Gastroesophageal sphincter (tissue), 3 donors: ENCODE data around the gene PDLIM4.

ENCODE experiments used
- EP300 ChIP-seq: sonication (generic); formaldehyde crosslinking; IDR thresholded peaks from one replicate; pipeline ENCODE4 v1.6.1; 2017; ENCODE audit warnings: antibody characterized with exemption, mild to moderate bottlenecking
- POLR2A ChIP-seq, 2 donors: fragments of 450-650 bp; IDR thresholded peaks; one replicate each; pipeline ENCODE4 v1.6.1; 2017; ENCODE audit warnings: antibody characterized with exemption in 2 of 2, mild to moderate bottlenecking in 2 of 2, moderate library complexity in 1 of 2
- POLR2AphosphoS5 ChIP-seq: sonication (generic); formaldehyde crosslinking; IDR thresholded peaks from one replicate; pipeline ENCODE4 v1.6.1; 2017; ENCODE audit warnings: antibody characterized with exemption
- TF ChIP-seq, protein P1 (sequence below), 4 experiments: fragments of 200-600 bp in 2 of 4; fragments of 450-650 bp in 2 of 4; sonication (generic) in 1 of 4; IDR thresholded peaks; one replicate each; pipeline ENCODE4 v1.5.1; 2017 to 2019; ENCODE audit warnings: antibody characterized with exemption in 4 of 4, mild to moderate bottlenecking in 2 of 4, moderate library complexity in 2 of 4

DNA sequence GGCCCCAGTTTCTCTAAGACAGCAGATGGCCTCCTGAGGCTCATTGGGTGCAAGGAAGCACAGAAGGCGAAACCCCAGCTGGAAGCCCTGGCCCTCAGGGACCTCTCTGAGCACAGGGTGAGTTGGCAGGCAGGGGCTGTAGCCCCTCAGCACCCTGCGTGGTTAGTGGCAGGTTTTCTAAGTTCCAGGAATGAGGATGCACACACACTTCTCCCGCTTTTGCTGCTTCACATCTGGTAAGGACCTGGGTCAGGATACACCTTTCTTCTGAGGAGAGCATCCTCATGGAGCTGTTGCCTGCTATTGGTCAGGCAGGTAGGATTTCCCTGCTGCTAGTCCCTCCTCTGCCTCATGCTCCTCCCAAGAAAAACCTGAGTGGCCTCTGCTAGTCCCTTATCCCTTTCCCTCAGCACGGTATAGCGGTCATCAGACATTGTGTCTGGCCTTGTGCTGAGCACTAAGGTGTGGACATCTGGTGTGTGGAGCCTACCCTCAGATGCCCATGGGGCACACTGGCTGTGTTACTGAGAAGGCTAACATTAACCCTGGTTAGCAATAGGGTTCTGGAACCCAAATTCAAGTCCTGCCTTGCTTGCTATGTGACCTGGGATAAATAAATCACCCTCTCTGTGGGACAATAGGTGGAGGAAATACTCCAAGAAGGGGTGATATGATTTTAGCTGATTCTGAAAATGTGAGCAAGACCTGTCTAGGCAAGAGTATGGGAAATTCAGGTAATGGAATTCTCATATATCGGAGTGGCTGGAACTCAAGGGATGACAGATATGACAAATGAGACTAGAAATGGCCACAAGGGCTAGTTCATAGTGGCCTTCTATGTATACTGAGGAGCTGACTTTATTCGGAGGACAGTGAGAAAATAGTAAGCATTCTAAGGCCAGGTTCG, 38.3 kb downstream of the PDLIM4 start:
- TF ChIP-seq POLR2AphosphoS5 (no peak), EP300 (no peak), POLR2A (IDR thresholded peaks at IDR 0.05) (no peak)
- TF ChIP-seq, protein P1, sequence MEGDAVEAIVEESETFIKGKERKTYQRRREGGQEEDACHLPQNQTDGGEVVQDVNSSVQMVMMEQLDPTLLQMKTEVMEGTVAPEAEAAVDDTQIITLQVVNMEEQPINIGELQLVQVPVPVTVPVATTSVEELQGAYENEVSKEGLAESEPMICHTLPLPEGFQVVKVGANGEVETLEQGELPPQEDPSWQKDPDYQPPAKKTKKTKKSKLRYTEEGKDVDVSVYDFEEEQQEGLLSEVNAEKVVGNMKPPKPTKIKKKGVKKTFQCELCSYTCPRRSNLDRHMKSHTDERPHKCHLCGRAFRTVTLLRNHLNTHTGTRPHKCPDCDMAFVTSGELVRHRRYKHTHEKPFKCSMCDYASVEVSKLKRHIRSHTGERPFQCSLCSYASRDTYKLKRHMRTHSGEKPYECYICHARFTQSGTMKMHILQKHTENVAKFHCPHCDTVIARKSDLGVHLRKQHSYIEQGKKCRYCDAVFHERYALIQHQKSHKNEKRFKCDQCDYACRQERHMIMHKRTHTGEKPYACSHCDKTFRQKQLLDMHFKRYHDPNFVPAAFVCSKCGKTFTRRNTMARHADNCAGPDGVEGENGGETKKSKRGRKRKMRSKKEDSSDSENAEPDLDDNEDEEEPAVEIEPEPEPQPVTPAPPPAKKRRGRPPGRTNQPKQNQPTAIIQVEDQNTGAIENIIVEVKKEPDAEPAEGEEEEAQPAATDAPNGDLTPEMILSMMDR (IDR thresholded peaks at IDR 0.05): no peak
